ENCODE results near the gene WDR36.

The WDR36 gene

GRCh38 chr5:111099058-111099778, 7.1 kb downstream of the WDR36 start:
- DNase-seq (ENCODE audit: low read depth in 2 of 2) = no peak

- no peak for DNase-seq (ENCODE audit: low read depth in 2 of 2)
These were observed 14.3 kb downstream of the WDR36 start for GRCh38 chr5:111106320-111106948.

- DNase-seq (ENCODE audit: low read depth in 2 of 2) = no peak
These were observed 15.2 kb downstream of the WDR36 start for GRCh38 chr5:111107371-111107770.

- DNase-seq (ENCODE audit: low read depth in 2 of 2) = no peak
These were observed 19.8 kb downstream of the WDR36 start for GRCh38 chr5:111111956-111112355.

GRCh38 chr5:111113678-111114077, 21.5 kb downstream of the WDR36 start:
- DNase-seq (ENCODE audit: low read depth in 2 of 2) = no peak

GRCh38 chr5:111115229-111115628, 23.1 kb downstream of the WDR36 start:
- DNase-seq (ENCODE audit: low read depth in 2 of 2) = no peak

- no peak for DNase-seq (ENCODE audit: low read depth in 2 of 2)
These were observed 24.4 kb downstream of the WDR36 start for GRCh38 chr5:111116550-111116949.

GRCh38 chr5:111117136-111117535, 25.0 kb downstream of the WDR36 start:
- no peak for DNase-seq (ENCODE audit: low read depth in 2 of 2)

GRCh38 chr5:111119221-111119620, 27.1 kb downstream of the WDR36 start:
- no peak for DNase-seq (ENCODE audit: low read depth in 2 of 2)

GRCh38 chr5:111119856-111120255, 27.7 kb downstream of the WDR36 start:
- no peak for DNase-seq (ENCODE audit: low read depth in 2 of 2)

- no peak for DNase-seq (ENCODE audit: low read depth in 2 of 2)
These were observed 28.8 kb downstream of the WDR36 start for GRCh38 chr5:111120911-111121310.

- no peak for DNase-seq (ENCODE audit: low read depth in 2 of 2)
These were observed 29.8 kb downstream of the WDR36 start for GRCh38 chr5:111121926-111122325.

GRCh38 chr5:111122398-111122797, 30.2 kb downstream of the WDR36 start:
- DNase-seq (ENCODE audit: low read depth in 2 of 2) = no peak

GRCh38 chr5:111124793-111125192, 32.6 kb downstream of the WDR36 start:
- DNase-seq (ENCODE audit: low read depth in 2 of 2) = no peak

GRCh38 chr5:111126896-111127295, 34.7 kb downstream of the WDR36 start:
- DNase-seq (ENCODE audit: low read depth in 2 of 2) = no peak

GRCh38 chr5:111127453-111128195, 35.5 kb downstream of the WDR36 start:
- DNase-seq (ENCODE audit: low read depth in 2 of 2) = no peak

- peak; percentile 57 to 58 for DNase-seq (ENCODE audit: low read depth in 2 of 2)
These were observed 37.8 kb downstream of the WDR36 start for GRCh38 chr5:111129938-111130337.

- no peak for DNase-seq (ENCODE audit: low read depth in 2 of 2)
These were observed 39.2 kb downstream of the WDR36 start for GRCh38 chr5:111131356-111131755.

- DNase-seq (ENCODE audit: low read depth in 2 of 2) = no peak
These were observed 39.9 kb downstream of the WDR36 start for GRCh38 chr5:111132076-111132475.

GRCh38 chr5:111132731-111133435, 40.7 kb downstream of the WDR36 start:
- no peak for DNase-seq (ENCODE audit: low read depth in 2 of 2)

GRCh38 chr5:111133436-111133751, 41.2 kb downstream of the WDR36 start:
- DNase-seq (ENCODE audit: low read depth in 2 of 2) = no peak

GRCh38 chr5:111134087-111134486, 41.9 kb downstream of the WDR36 start:
- peak; percentile 84 to 85 for DNase-seq (ENCODE audit: low read depth in 2 of 2)
